ENCODE results near the gene PDILT. TPM values are rescaled to one million over a fixed set of nuclear protein-coding genes. Genes with fewer than 3 reads are reported as not detected.

Gene PDILT
- total RNA-seq, 1 donor from 2014 or later, result not detected

- ATAC-seq, result no peak
- DNase-seq (ENCODE audit: low spot score), result no peak
- intact Hi-C loops (cut with DNase I), result no loop called here
Measured at GRCh38 chr16:20382202-20382948, 22.2 kb downstream of the PDILT start.

- ATAC-seq (no peak), DNase-seq (ENCODE audit: low spot score) (no peak)
- intact Hi-C loops (cut with DNase I), result no loop called here
Measured at GRCh38 chr16:20380782-20381181, 23.8 kb downstream of the PDILT start.

- DNase-seq (ENCODE audit: low spot score) (no peak), ATAC-seq (no peak)
- intact Hi-C loops (cut with DNase I), result no loop called here
Measured at GRCh38 chr16:20377181-20377580, 27.4 kb downstream of the PDILT start.

GRCh38 chr16:20372701-20373100 is 31.8 kb downstream of the PDILT start:
- DNase-seq (ENCODE audit: low spot score) (no peak), ATAC-seq (no peak)
- intact Hi-C loops (cut with DNase I), result no loop called here

GRCh38 chr16:20369452-20370054 is 35.0 kb downstream of the PDILT start:
- intact Hi-C loops (cut with DNase I), result no loop called here

GRCh38 chr16:20364051-20364450 is 40.5 kb downstream of the PDILT start:
- DNase-seq (ENCODE audit: low spot score) (no peak), ATAC-seq (no peak)
- intact Hi-C loops (cut with DNase I), result no loop called here

More at GRCh38 chr16:20369452-20370054, 35.0 kb downstream of the PDILT start:
- DNase-seq (ENCODE audit: low spot score), result no peak
- no peak for ATAC-seq

- intact Hi-C loops (cut with DNase I), result no loop called here
- no peak for DNase-seq (ENCODE audit: low spot score)
- ATAC-seq, result no peak
Measured at GRCh38 chr16:20363191-20363590, 41.3 kb downstream of the PDILT start.

GRCh38 chr16:20359997-20360396 is 44.5 kb downstream of the PDILT start:
- ATAC-seq, result no peak
- no peak for DNase-seq (ENCODE audit: low spot score)
- intact Hi-C loops (cut with DNase I), result no loop called here

- ATAC-seq (no peak), DNase-seq (ENCODE audit: low spot score) (no peak)
- intact Hi-C loops (cut with DNase I), result no loop called here
Measured at GRCh38 chr16:20355114-20355782, 49.3 kb downstream of the PDILT start.

GRCh38 chr16:20353379-20353778 is 51.2 kb downstream of the PDILT start:
- intact Hi-C loops (cut with DNase I), result no loop called here
- no peak for DNase-seq (ENCODE audit: low spot score)
- ATAC-seq, result no peak

- intact Hi-C loops (cut with DNase I), result no loop called here
- DNase-seq (ENCODE audit: low spot score), result no peak
- ATAC-seq, result no peak
Measured at GRCh38 chr16:20352615-20353014, 51.9 kb downstream of the PDILT start, which contains the start of gene UMOD. Gene UMOD, minus strand, starts transcription at chr16:20352715. Its CDS starts 1,978 bp downstream, at chr16:20350737.

GRCh38 chr16:20349615-20350014 is 54.9 kb downstream of the PDILT start:
- DNase-seq (ENCODE audit: low spot score), result no peak
- no peak for ATAC-seq
- intact Hi-C loops (cut with DNase I), result no loop called here

- ATAC-seq (no peak), DNase-seq (ENCODE audit: low spot score) (no peak)
- intact Hi-C loops (cut with DNase I), result no loop called here
Measured at GRCh38 chr16:20348365-20349185, 56.0 kb downstream of the PDILT start.

- intact Hi-C loops (cut with DNase I), result no loop called here
Measured at GRCh38 chr16:20347666-20348364, 56.7 kb downstream of the PDILT start.

GRCh38 chr16:20344611-20345010 is 59.9 kb downstream of the PDILT start:
- no peak for DNase-seq (ENCODE audit: low spot score)
- no peak for ATAC-seq
- intact Hi-C loops (cut with DNase I), result no loop called here

More at GRCh38 chr16:20347666-20348364, 56.7 kb downstream of the PDILT start:
- DNase-seq (ENCODE audit: low spot score) (no peak), ATAC-seq (no peak)

GRCh38 chr16:20339744-20340143 is 64.8 kb downstream of the PDILT start:
- ATAC-seq, result no peak
- DNase-seq (ENCODE audit: low spot score), result no peak

GRCh38 chr16:20336955-20337354 is 67.6 kb downstream of the PDILT start:
- ATAC-seq, result no peak
- DNase-seq (ENCODE audit: low spot score), result no peak
- intact Hi-C loops (cut with DNase I), result no loop called here

More at GRCh38 chr16:20339744-20340143, 64.8 kb downstream of the PDILT start:
- intact Hi-C loops (cut with DNase I), result no loop called here

GRCh38 chr16:20334396-20334795 is 70.1 kb downstream of the PDILT start:
- DNase-seq (ENCODE audit: low spot score) (no peak), ATAC-seq (no peak)
- intact Hi-C loops (cut with DNase I), result no loop called here

GRCh38 chr16:20333120-20333519 is 71.4 kb downstream of the PDILT start:
- no peak for DNase-seq (ENCODE audit: low spot score)
- intact Hi-C loops (cut with DNase I), result no loop called here
- ATAC-seq, result no peak
